Cardiac muscle cell (in vitro differentiated cells and primary cell): ENCODE data around the gene THAP3. TPM values are rescaled to one million over a fixed set of nuclear protein-coding genes. Genes with fewer than 3 reads are reported as not detected.
A peak's percentile ranks its signal among the peaks of the same experiment; 100 is the strongest.

ENCODE experiments used
- DNase-seq, 2 donors: peaks; one replicate each; pipeline versions ENCODE4 v3.0.0 to v3.0.0-alpha.2; 2010 to 2017; ENCODE audit warnings: low read depth in 1 of 2, low spot score in 1 of 2
- H3K27ac ChIP-seq: fragments of 200-600 bp; sonication (generic); 2 replicates; pipeline ENCODE4 v1.5.1; 2016
- H3K27me3 ChIP-seq: fragments of 200-600 bp; sonication (generic); 2 replicates; pipeline ENCODE4 v1.6.0; 2016; ENCODE audit warnings: control low read depth
- H3K36me3 ChIP-seq: fragments of 200-600 bp; sonication (generic); 2 replicates; pipeline ENCODE4 v1.5.1; 2016; ENCODE audit warnings: control low read depth
- H3K4me1 ChIP-seq: fragments of 200-600 bp; sonication (generic); 2 replicates; pipeline ENCODE4 v1.8.1; 2017; ENCODE audit warnings: low read depth, mild to moderate bottlenecking, mixed run types
- H3K4me3 ChIP-seq: fragments of 200-600 bp; sonication (generic); 2 replicates; pipeline ENCODE4 v1.5.1; 2016; ENCODE audit warnings: mild to moderate bottlenecking
- H3K9me3 ChIP-seq: fragments of 200-600 bp; sonication (generic); 2 replicates; pipeline ENCODE4 v1.5.1; 2017; ENCODE audit warnings: low read depth, mild to moderate bottlenecking, control low read depth
- CTCF ChIP-seq: IDR thresholded peaks from 2 replicates; pipeline ENCODE4 v1.5.1; 2012; ENCODE audit warnings: low read depth, mild to moderate bottlenecking, low read length
- polyA plus RNA-seq: library from polyadenylated mRNA; unstranded; fragments of >200 nt; fragmentation: Nextera tagmentation; extraction: Ambion mirVana; gene quantifications from 2 replicates; pipeline ENCODE4 v1.2.1, GENCODE V29; 2016
- total RNA-seq: library from RNA; depleted of rRNA; stranded (reverse); fragments of >200 nt; gene quantifications from 2 replicates; pipeline ENCODE4 v1.2.3, GENCODE V29; 2016

The THAP3 gene, protein sequence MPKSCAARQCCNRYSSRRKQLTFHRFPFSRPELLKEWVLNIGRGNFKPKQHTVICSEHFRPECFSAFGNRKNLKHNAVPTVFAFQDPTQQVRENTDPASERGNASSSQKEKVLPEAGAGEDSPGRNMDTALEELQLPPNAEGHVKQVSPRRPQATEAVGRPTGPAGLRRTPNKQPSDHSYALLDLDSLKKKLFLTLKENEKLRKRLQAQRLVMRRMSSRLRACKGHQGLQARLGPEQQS
- total RNA-seq, result 46.0 and 55.5 TPM in 2 replicates
- polyA plus RNA-seq, result 35.1 and 43.7 TPM in 2 replicates

DNA sequence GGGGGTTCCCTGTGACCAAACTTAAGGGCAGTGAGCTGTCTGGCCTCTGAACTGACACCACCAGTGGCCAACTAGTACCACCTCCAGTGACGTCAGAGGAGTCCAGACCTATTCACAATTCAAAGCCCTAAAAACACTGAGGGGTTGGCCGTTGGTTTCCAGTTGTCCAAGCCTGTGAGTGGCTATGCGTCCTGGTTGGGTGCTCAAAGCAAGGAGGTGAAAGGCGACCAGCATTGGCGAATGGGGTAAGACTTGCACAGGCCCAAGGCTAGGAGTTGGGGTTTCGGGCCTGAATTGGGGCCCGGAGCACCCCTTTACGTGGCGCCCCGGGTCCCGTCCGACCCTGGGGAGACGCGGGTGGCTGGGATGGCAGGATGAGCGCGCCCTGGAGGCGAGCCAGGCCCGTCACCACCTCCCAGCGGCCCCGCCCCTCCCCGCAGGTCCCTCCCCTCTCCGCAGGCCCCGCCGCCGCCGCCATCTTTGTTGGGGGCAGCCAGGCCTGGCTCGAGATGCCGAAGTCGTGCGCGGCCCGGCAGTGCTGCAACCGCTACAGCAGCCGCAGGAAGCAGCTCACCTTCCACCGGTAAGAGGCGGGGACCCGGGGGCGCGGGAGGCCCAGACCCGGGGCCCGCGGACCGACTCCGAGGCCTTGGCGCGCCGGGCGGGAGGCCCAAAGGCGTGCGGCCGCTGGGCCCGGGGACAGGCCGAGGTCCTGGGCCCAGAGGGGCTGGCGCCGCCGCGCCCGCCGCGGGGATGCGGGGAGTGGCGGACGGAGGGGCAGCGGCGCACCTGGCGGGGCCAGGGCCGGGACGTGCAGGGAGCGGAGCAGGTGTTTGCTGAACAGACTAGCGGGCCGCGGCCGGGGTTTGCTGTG is at the start of gene THAP3:
TSS of gene THAP3 (plus strand) at position 159 of the 874 bp plus-strand sequence. CDS start at position 510, 351 bp downstream.
- DNase-seq, result peak; percentile 91 to 95
- TF ChIP-seq CTCF, result no peak
- no peaks in the 10 kb centered on the region for H3K27me3 ChIP-seq
- H3K4me1 ChIP-seq, result no peaks in the 10 kb centered on the region
- H3K36me3 ChIP-seq, result peaks cover 18% of the 10 kb centered on the region
- H3K9me3 ChIP-seq, result no peaks in the 10 kb centered on the region
- H3K4me3 ChIP-seq, result peak within 1 kb of the TSS; percentile 89
- H3K27ac ChIP-seq, result peak within 1 kb of the TSS; percentile 92

- no peak for DNase-seq
- peak overlapping the region; percentile 91 for H3K27ac ChIP-seq
- TF ChIP-seq CTCF, result no peak
- H3K27me3 ChIP-seq, result no peaks in the 10 kb centered on the region
- peaks cover 19% of the 10 kb centered on the region for H3K4me1 ChIP-seq
- no peaks in the 10 kb centered on the region for H3K36me3 ChIP-seq
- H3K9me3 ChIP-seq, result no peaks in the 10 kb centered on the region
- H3K4me3 ChIP-seq, result no peak overlapping the region
These were observed 46.7 kb upstream of the THAP3 start for GRCh38 chr1:6577831-6578525.

- Histone ChIP-seq H3K27me3 (no peaks in the 10 kb centered on the region), H3K4me3 (no peak overlapping the region), H3K36me3 (no peaks in the 10 kb centered on the region), H3K4me1 (peaks cover 19% of the 10 kb centered on the region), H3K9me3 (no peaks in the 10 kb centered on the region), H3K27ac (peak overlapping the region; percentile 91)
- no peak for DNase-seq
- no peak for TF ChIP-seq CTCF
These were observed 45.9 kb upstream of the THAP3 start for GRCh38 chr1:6578624-6579373.

GRCh38 chr1:6579374-6580118 is 45.1 kb upstream of the THAP3 start, which contains the start of gene ZBTB48:
Gene ZBTB48, plus strand, starts transcription at chr1:6579994. Its CDS starts 616 bp downstream, at chr1:6580610.
- DNase-seq, result peak; percentile 98 to 99
- Histone ChIP-seq H3K36me3 (no peaks in the 10 kb centered on the region), H3K9me3 (no peaks in the 10 kb centered on the region), H3K27ac (peak within 1 kb of the TSS; percentile 91), H3K4me1 (peaks cover 19% of the 10 kb centered on the region), H3K4me3 (peak within 1 kb of the TSS; percentile 84), H3K27me3 (no peaks in the 10 kb centered on the region)
- TF ChIP-seq CTCF, result no peak
